ENCODE results near the gene SPTA1. TPM values are rescaled to one million over a fixed set of nuclear protein-coding genes. Genes with fewer than 3 reads are reported as not detected.
"Not testable (repeated sequence)": the region's sequence is repeated elsewhere in the genome, so short reads cannot be mapped to it uniquely, and the experiment has no call there.

Gene SPTA1
- polyA plus RNA-seq, 2 donors = 0.04 TPM; not detected in 1

- Histone ChIP-seq H3K4me3 (ENCODE audit: low read depth in 1 of 2, low read length in 2 of 2) (no peak overlapping the region), H3K36me3 (ENCODE audit: control insufficient read depth in 2 of 2, insufficient read depth in 2 of 2, low read length in 1 of 2) (no peaks in the 10 kb centered on the region), H3K9me3 (ENCODE audit: control insufficient read depth in 2 of 2, insufficient read depth in 1 of 2, low read depth in 1 of 2, low read length in 1 of 2) (no peaks in the 10 kb centered on the region), H3K4me1 (ENCODE audit: control insufficient read depth in 2 of 2, insufficient read depth in 2 of 2, low read length in 1 of 2) (no peaks in the 10 kb centered on the region), H3K27ac (ENCODE audit: low read depth in 2 of 2, low read length in 1 of 2) (no peak overlapping the region), H3K27me3 (ENCODE audit: control insufficient read depth in 1 of 2, insufficient read depth in 2 of 2, low read length in 2 of 2) (no peaks in the 10 kb centered on the region)
Measured at GRCh38 chr1:158689875-158690274, 3.4 kb upstream of the SPTA1 start.

GRCh38 chr1:158689110-158689509 lies 2.6 kb upstream of the SPTA1 start:
- Histone ChIP-seq H3K27me3 (ENCODE audit: control insufficient read depth in 1 of 2, insufficient read depth in 2 of 2, low read length in 2 of 2) (no peaks in the 10 kb centered on the region), H3K9me3 (ENCODE audit: control insufficient read depth in 2 of 2, insufficient read depth in 1 of 2, low read depth in 1 of 2, low read length in 1 of 2) (no peaks in the 10 kb centered on the region), H3K27ac (ENCODE audit: low read depth in 2 of 2, low read length in 1 of 2) (no peak overlapping the region), H3K4me3 (ENCODE audit: low read depth in 1 of 2, low read length in 2 of 2) (no peak overlapping the region), H3K36me3 (ENCODE audit: control insufficient read depth in 2 of 2, insufficient read depth in 2 of 2, low read length in 1 of 2) (no peaks in the 10 kb centered on the region), H3K4me1 (ENCODE audit: control insufficient read depth in 2 of 2, insufficient read depth in 2 of 2, low read length in 1 of 2) (no peaks in the 10 kb centered on the region)
- WGBS, 2 donors = 33 to 59% methylated on average over 1 of the region's 1 CpG

GRCh38 chr1:158688343-158688742 lies 1.8 kb upstream of the SPTA1 start:
- H3K36me3 ChIP-seq (ENCODE audit: control insufficient read depth in 2 of 2, insufficient read depth in 2 of 2, low read length in 1 of 2); H3K9me3 ChIP-seq (ENCODE audit: control insufficient read depth in 2 of 2, insufficient read depth in 1 of 2, low read depth in 1 of 2, low read length in 1 of 2); H3K27me3 ChIP-seq (ENCODE audit: control insufficient read depth in 1 of 2, insufficient read depth in 2 of 2, low read length in 2 of 2); H3K4me1 ChIP-seq (ENCODE audit: control insufficient read depth in 2 of 2, insufficient read depth in 2 of 2, low read length in 1 of 2); H3K4me3 ChIP-seq (ENCODE audit: low read depth in 1 of 2, low read length in 2 of 2); H3K27ac ChIP-seq (ENCODE audit: low read depth in 2 of 2, low read length in 1 of 2): not testable (repeated sequence)
- 90 to 91% methylated on average over 1 of the region's 1 CpG for WGBS, 2 donors

GRCh38 chr1:158687037-158687436 lies 522 bp upstream of the SPTA1 start:
- H3K27me3 ChIP-seq (ENCODE audit: control insufficient read depth in 1 of 2, insufficient read depth in 2 of 2, low read length in 2 of 2) = no peaks in the 10 kb centered on the region
- no peaks in the 10 kb centered on the region for H3K4me1 ChIP-seq (ENCODE audit: control insufficient read depth in 2 of 2, insufficient read depth in 2 of 2, low read length in 1 of 2)

GRCh38 chr1:158685085-158685484 lies 1.4 kb downstream of the SPTA1 start:
- H3K27me3 ChIP-seq (ENCODE audit: control insufficient read depth in 1 of 2, insufficient read depth in 2 of 2, low read length in 2 of 2) = no peaks in the 10 kb centered on the region
- no peak overlapping the region for H3K27ac ChIP-seq (ENCODE audit: low read depth in 2 of 2, low read length in 1 of 2)
- H3K36me3 ChIP-seq (ENCODE audit: control insufficient read depth in 2 of 2, insufficient read depth in 2 of 2, low read length in 1 of 2) = no peaks in the 10 kb centered on the region
- H3K9me3 ChIP-seq (ENCODE audit: control insufficient read depth in 2 of 2, insufficient read depth in 1 of 2, low read depth in 1 of 2, low read length in 1 of 2) = no peaks in the 10 kb centered on the region
- 60 to 67% methylated on average over 7 of the region's 7 CpGs for WGBS, 2 donors
- H3K4me1 ChIP-seq (ENCODE audit: control insufficient read depth in 2 of 2, insufficient read depth in 2 of 2, low read length in 1 of 2) = no peaks in the 10 kb centered on the region
- H3K4me3 ChIP-seq (ENCODE audit: low read depth in 1 of 2, low read length in 2 of 2) = no peak overlapping the region

More at GRCh38 chr1:158687037-158687436, 522 bp upstream of the SPTA1 start:
- Histone ChIP-seq H3K36me3 (ENCODE audit: control insufficient read depth in 2 of 2, insufficient read depth in 2 of 2, low read length in 1 of 2) (no peaks in the 10 kb centered on the region), H3K4me3 (ENCODE audit: low read depth in 1 of 2, low read length in 2 of 2) (no peak overlapping the region), H3K27ac (ENCODE audit: low read depth in 2 of 2, low read length in 1 of 2) (no peak overlapping the region), H3K9me3 (ENCODE audit: control insufficient read depth in 2 of 2, insufficient read depth in 1 of 2, low read depth in 1 of 2, low read length in 1 of 2) (no peaks in the 10 kb centered on the region)

- no peaks in the 10 kb centered on the region for H3K36me3 ChIP-seq (ENCODE audit: control insufficient read depth in 2 of 2, insufficient read depth in 2 of 2, low read length in 1 of 2)
- WGBS, 2 donors = 89 to 90% methylated on average over 2 of the region's 2 CpGs
- H3K27me3 ChIP-seq (ENCODE audit: control insufficient read depth in 1 of 2, insufficient read depth in 2 of 2, low read length in 2 of 2) = no peaks in the 10 kb centered on the region
- no peaks in the 10 kb centered on the region for H3K9me3 ChIP-seq (ENCODE audit: control insufficient read depth in 2 of 2, insufficient read depth in 1 of 2, low read depth in 1 of 2, low read length in 1 of 2)
- H3K27ac ChIP-seq (ENCODE audit: low read depth in 2 of 2, low read length in 1 of 2) = no peak overlapping the region
- no peak overlapping the region for H3K4me3 ChIP-seq (ENCODE audit: low read depth in 1 of 2, low read length in 2 of 2)
- H3K4me1 ChIP-seq (ENCODE audit: control insufficient read depth in 2 of 2, insufficient read depth in 2 of 2, low read length in 1 of 2) = no peaks in the 10 kb centered on the region
Measured at GRCh38 chr1:158681606-158682005, 4.9 kb downstream of the SPTA1 start.

GRCh38 chr1:158679289-158679688 lies 7.2 kb downstream of the SPTA1 start:
- H3K4me3 ChIP-seq (ENCODE audit: low read depth in 1 of 2, low read length in 2 of 2) = no peak overlapping the region
- H3K36me3 ChIP-seq (ENCODE audit: control insufficient read depth in 2 of 2, insufficient read depth in 2 of 2, low read length in 1 of 2) = no peaks in the 10 kb centered on the region
- no peaks in the 10 kb centered on the region for H3K4me1 ChIP-seq (ENCODE audit: control insufficient read depth in 2 of 2, insufficient read depth in 2 of 2, low read length in 1 of 2)
- 88 to 91% methylated on average over 1 of the region's 1 CpG for WGBS, 2 donors
- H3K27ac ChIP-seq (ENCODE audit: low read depth in 2 of 2, low read length in 1 of 2) = no peak overlapping the region
- H3K9me3 ChIP-seq (ENCODE audit: control insufficient read depth in 2 of 2, insufficient read depth in 1 of 2, low read depth in 1 of 2, low read length in 1 of 2) = no peaks in the 10 kb centered on the region
- no peaks in the 10 kb centered on the region for H3K27me3 ChIP-seq (ENCODE audit: control insufficient read depth in 1 of 2, insufficient read depth in 2 of 2, low read length in 2 of 2)

GRCh38 chr1:158675563-158676323 lies 10.8 kb downstream of the SPTA1 start:
- Histone ChIP-seq H3K9me3 (ENCODE audit: control insufficient read depth in 2 of 2, insufficient read depth in 1 of 2, low read depth in 1 of 2, low read length in 1 of 2) (no peaks in the 10 kb centered on the region), H3K4me3 (ENCODE audit: low read depth in 1 of 2, low read length in 2 of 2) (no peak overlapping the region), H3K27ac (ENCODE audit: low read depth in 2 of 2, low read length in 1 of 2) (no peak overlapping the region), H3K4me1 (ENCODE audit: control insufficient read depth in 2 of 2, insufficient read depth in 2 of 2, low read length in 1 of 2) (no peaks in the 10 kb centered on the region), H3K36me3 (ENCODE audit: control insufficient read depth in 2 of 2, insufficient read depth in 2 of 2, low read length in 1 of 2) (no peaks in the 10 kb centered on the region), H3K27me3 (ENCODE audit: control insufficient read depth in 1 of 2, insufficient read depth in 2 of 2, low read length in 2 of 2) (no peaks in the 10 kb centered on the region)
- WGBS, 2 donors = 57 to 62% methylated on average over 4 of the region's 4 CpGs

GRCh38 chr1:158674302-158674701 lies 12.2 kb downstream of the SPTA1 start:
- no peaks in the 10 kb centered on the region for H3K27me3 ChIP-seq (ENCODE audit: control insufficient read depth in 1 of 2, insufficient read depth in 2 of 2, low read length in 2 of 2)
- H3K4me1 ChIP-seq (ENCODE audit: control insufficient read depth in 2 of 2, insufficient read depth in 2 of 2, low read length in 1 of 2) = no peaks in the 10 kb centered on the region
- no peaks in the 10 kb centered on the region for H3K9me3 ChIP-seq (ENCODE audit: control insufficient read depth in 2 of 2, insufficient read depth in 1 of 2, low read depth in 1 of 2, low read length in 1 of 2)
- no peaks in the 10 kb centered on the region for H3K36me3 ChIP-seq (ENCODE audit: control insufficient read depth in 2 of 2, insufficient read depth in 2 of 2, low read length in 1 of 2)
- no peak overlapping the region for H3K27ac ChIP-seq (ENCODE audit: low read depth in 2 of 2, low read length in 1 of 2)
- no peak overlapping the region for H3K4me3 ChIP-seq (ENCODE audit: low read depth in 1 of 2, low read length in 2 of 2)
- 85 to 89% methylated on average over 7 of the region's 7 CpGs for whole genome bisulfite sequencing, 2 donors

- Histone ChIP-seq H3K4me3 (ENCODE audit: low read depth in 1 of 2, low read length in 2 of 2) (no peak overlapping the region), H3K36me3 (ENCODE audit: control insufficient read depth in 2 of 2, insufficient read depth in 2 of 2, low read length in 1 of 2) (no peaks in the 10 kb centered on the region), H3K27ac (ENCODE audit: low read depth in 2 of 2, low read length in 1 of 2) (no peak overlapping the region), H3K27me3 (ENCODE audit: control insufficient read depth in 1 of 2, insufficient read depth in 2 of 2, low read length in 2 of 2) (no peaks in the 10 kb centered on the region), H3K9me3 (ENCODE audit: control insufficient read depth in 2 of 2, insufficient read depth in 1 of 2, low read depth in 1 of 2, low read length in 1 of 2) (no peaks in the 10 kb centered on the region), H3K4me1 (ENCODE audit: control insufficient read depth in 2 of 2, insufficient read depth in 2 of 2, low read length in 1 of 2) (no peaks in the 10 kb centered on the region)
- 78 to 81% methylated on average over 8 of the region's 8 CpGs for WGBS, 2 donors
Measured at GRCh38 chr1:158666037-158666436, 20.5 kb downstream of the SPTA1 start.
